T-helper 1 cell treated with Interleukin-12 subunit alpha and Interleukin-12 subunit beta and Interleukin-4 antibody, amounts not matched to agents 30 μg/mL and 1 μg/mL, for 36 hours (primary cell): Measurements from ENCODE around the gene MAGI1.

Experiments used
- H3K27ac Mint-ChIP-seq: one replicate; pipeline ENCODE4 v1.8.0; 2021; ENCODE audit warnings: mild to moderate bottlenecking, mixed read lengths
- H3K27me3 Mint-ChIP-seq: one replicate; pipeline ENCODE4 v1.8.0; 2021; ENCODE audit warnings: low read depth, mixed read lengths
- H3K36me3 Mint-ChIP-seq: one replicate; pipeline ENCODE4 v1.8.0; 2021; ENCODE audit warnings: low read depth, mixed read lengths
- H3K4me1 Mint-ChIP-seq: one replicate; pipeline ENCODE4 v1.8.0; 2021; ENCODE audit warnings: low read depth, mixed read lengths
- H3K4me3 Mint-ChIP-seq: one replicate; pipeline ENCODE4 v1.8.0; 2021; ENCODE audit warnings: mild to moderate bottlenecking, moderate library complexity, mixed read lengths
- H3K9me3 Mint-ChIP-seq: one replicate; pipeline ENCODE4 v1.8.0; 2021; ENCODE audit warnings: mixed read lengths

The MAGI1 gene

GRCh38 chr3:65326574-65326973 is 712.1 kb downstream of the MAGI1 start:
- H3K9me3 Mint-ChIP-seq: no peaks in the 10 kb centered on the region
- H3K36me3 Mint-ChIP-seq: no peaks in the 10 kb centered on the region
- H3K27me3 Mint-ChIP-seq: no peaks in the 10 kb centered on the region
- no peak overlapping the region for H3K4me3 Mint-ChIP-seq
- no peaks in the 10 kb centered on the region for H3K4me1 Mint-ChIP-seq
- no peak overlapping the region for H3K27ac Mint-ChIP-seq

- Mint-ChIP-seq H3K4me3 (no peak overlapping the region), H3K27me3 (no peaks in the 10 kb centered on the region), H3K4me1 (no peaks in the 10 kb centered on the region), H3K36me3 (no peaks in the 10 kb centered on the region), H3K9me3 (no peaks in the 10 kb centered on the region), H3K27ac (no peak overlapping the region)
These were observed 715.8 kb downstream of the MAGI1 start for GRCh38 chr3:65322910-65323309.

- Mint-ChIP-seq H3K27ac (no peak overlapping the region), H3K9me3 (peaks cover 4% of the 10 kb centered on the region), H3K4me1 (no peaks in the 10 kb centered on the region), H3K4me3 (no peak overlapping the region), H3K36me3 (no peaks in the 10 kb centered on the region), H3K27me3 (no peaks in the 10 kb centered on the region)
These were observed 720.5 kb downstream of the MAGI1 start for GRCh38 chr3:65318231-65318630.

GRCh38 chr3:65314916-65315315 is 723.8 kb downstream of the MAGI1 start:
- H3K27ac Mint-ChIP-seq: no peak overlapping the region
- H3K9me3 Mint-ChIP-seq: peaks cover 4% of the 10 kb centered on the region
- H3K4me1 Mint-ChIP-seq: no peaks in the 10 kb centered on the region

GRCh38 chr3:65314269-65314668 is 724.4 kb downstream of the MAGI1 start:
- Mint-ChIP-seq H3K4me1 (no peaks in the 10 kb centered on the region), H3K27ac (no peak overlapping the region), H3K27me3 (no peaks in the 10 kb centered on the region), H3K9me3 (peaks cover 4% of the 10 kb centered on the region), H3K36me3 (no peaks in the 10 kb centered on the region), H3K4me3 (no peak overlapping the region)

More at GRCh38 chr3:65314916-65315315, 723.8 kb downstream of the MAGI1 start:
- H3K27me3 Mint-ChIP-seq: no peaks in the 10 kb centered on the region
- no peaks in the 10 kb centered on the region for H3K36me3 Mint-ChIP-seq
- H3K4me3 Mint-ChIP-seq: no peak overlapping the region

GRCh38 chr3:65313666-65314065 is 725.1 kb downstream of the MAGI1 start:
- Mint-ChIP-seq H3K36me3 (no peaks in the 10 kb centered on the region), H3K27me3 (no peaks in the 10 kb centered on the region), H3K27ac (no peak overlapping the region), H3K9me3 (peaks cover 4% of the 10 kb centered on the region), H3K4me3 (no peak overlapping the region), H3K4me1 (no peaks in the 10 kb centered on the region)

GRCh38 chr3:65305836-65306235 is 732.9 kb downstream of the MAGI1 start:
- Mint-ChIP-seq H3K36me3 (no peaks in the 10 kb centered on the region), H3K9me3 (no peaks in the 10 kb centered on the region), H3K27ac (no peak overlapping the region), H3K4me3 (no peak overlapping the region), H3K27me3 (no peaks in the 10 kb centered on the region), H3K4me1 (no peaks in the 10 kb centered on the region)
